ENCODE data around the gene PCP4.

DNA sequence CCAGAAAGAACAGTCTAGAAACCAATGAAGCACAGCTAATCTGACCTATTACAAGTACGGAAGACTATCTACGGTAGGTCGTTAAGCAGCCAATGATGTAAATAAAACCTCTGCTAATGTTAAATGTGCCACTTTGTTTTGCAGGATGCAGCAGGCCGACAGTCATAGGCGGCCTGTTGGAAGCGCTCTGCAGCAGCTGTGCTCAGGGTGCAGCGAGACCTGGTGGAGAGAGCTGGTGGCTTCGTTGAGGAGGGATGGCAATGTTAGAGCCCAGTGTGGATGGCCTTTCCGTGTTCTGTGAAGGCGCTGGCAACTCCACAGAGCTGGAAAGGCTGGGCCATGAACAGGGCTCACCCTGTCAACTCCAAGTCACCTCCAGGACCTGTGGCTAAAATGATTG, 87.3 kb downstream of the PCP4 start:
- TF ChIP-seq, protein P1, sequence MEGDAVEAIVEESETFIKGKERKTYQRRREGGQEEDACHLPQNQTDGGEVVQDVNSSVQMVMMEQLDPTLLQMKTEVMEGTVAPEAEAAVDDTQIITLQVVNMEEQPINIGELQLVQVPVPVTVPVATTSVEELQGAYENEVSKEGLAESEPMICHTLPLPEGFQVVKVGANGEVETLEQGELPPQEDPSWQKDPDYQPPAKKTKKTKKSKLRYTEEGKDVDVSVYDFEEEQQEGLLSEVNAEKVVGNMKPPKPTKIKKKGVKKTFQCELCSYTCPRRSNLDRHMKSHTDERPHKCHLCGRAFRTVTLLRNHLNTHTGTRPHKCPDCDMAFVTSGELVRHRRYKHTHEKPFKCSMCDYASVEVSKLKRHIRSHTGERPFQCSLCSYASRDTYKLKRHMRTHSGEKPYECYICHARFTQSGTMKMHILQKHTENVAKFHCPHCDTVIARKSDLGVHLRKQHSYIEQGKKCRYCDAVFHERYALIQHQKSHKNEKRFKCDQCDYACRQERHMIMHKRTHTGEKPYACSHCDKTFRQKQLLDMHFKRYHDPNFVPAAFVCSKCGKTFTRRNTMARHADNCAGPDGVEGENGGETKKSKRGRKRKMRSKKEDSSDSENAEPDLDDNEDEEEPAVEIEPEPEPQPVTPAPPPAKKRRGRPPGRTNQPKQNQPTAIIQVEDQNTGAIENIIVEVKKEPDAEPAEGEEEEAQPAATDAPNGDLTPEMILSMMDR (IDR thresholded peaks at IDR 0.05) = no peak
- no peak for TF ChIP-seq EZH2 (IDR thresholded peaks at IDR 0.05)
- TF ChIP-seq EZH2phosphoT487 (IDR thresholded peaks at IDR 0.05) = no peak
